Stimulated activated CD8-positive, alpha-beta memory T cell treated with anti-CD3 and anti-CD28 coated beads, Interleukin-12 subunit alpha, Interleukin-12 subunit beta, amount 100 ng/mL, for 24 hours (primary cell): ENCODE results near the gene ETV6.

Source experiments
- DNase-seq: peaks from one replicate; pipeline ENCODE4 v3.0.0-alpha.2; 2020; ENCODE audit errors: extremely low read depth

Gene ETV6

DNA sequence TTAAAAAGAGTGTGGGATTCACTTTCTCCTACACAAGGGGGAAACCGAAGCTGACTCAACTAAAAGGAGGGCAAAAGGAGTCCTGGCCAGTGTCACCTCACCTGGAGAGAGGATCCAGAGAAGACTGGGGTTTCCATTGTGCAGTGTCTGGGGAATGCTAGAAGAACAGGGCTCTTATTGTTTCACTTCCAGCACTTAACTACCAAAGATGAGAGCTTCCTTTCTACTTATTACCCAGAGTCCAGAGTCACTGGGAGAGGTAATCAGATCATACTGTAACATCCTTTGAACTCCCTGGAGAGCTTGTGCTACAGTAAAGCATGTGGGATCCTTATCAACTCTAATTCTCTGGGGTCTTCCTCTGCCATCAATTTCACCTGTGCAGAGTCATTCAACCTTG, 272.9 kb downstream of the ETV6 start:
- DNase-seq, result no peak

GRCh38 chr12:11923067-11923466, 273.6 kb downstream of the ETV6 start:
- no peak for DNase-seq

DNA sequence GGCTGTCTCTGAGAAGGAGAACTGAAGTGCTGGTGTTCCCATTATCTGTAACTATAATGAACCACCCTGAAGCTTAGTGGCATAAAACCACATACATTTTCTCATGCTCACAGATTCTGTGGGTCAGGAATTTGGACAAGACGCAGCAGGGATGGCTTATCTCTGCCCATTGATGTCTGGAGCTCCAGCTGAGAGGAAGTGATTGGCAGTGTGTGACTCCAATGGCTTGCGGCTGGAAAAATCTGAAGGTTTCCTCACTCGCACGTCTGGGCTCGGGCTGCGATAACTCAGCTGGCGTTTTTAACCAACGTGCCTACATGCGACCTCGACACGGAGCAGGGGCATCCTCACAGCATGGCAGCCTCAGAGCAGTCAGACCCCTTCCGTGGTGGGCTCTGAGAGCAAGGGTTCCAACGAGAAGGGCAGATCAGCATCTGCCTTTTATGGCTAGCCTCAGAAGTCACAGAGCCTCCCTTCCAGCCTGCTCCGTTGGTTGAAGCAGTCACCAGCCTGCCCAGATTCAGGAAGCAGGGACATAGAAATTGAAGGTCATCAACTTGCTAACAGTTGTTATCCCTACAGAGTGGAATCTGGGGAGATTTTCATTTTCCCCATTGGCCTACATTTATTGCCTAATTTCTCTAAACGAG, 277.9 kb downstream of the ETV6 start:
- DNase-seq, result no peak

DNA sequence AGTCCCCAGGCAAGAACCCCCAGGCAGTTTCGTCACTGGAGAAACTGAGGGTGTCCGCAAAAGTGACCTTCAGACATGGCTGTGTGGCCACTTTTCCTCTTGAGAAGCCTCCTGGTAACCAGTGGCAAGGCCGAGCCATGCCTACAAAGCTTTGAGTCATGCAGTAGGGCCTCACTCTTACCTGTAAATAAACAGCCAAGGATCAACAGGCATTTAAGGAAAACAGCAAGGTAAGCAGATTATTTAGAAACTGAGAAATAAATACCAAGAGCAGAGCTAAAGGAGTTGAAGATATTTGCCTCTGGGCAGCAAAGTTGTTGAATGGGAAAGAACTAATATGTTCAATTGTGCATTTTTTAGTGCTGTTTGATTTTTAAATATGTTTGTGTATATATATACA, 280.2 kb downstream of the ETV6 start:
- DNase-seq, result no peak

- DNase-seq, result no peak
Measured at GRCh38 chr12:11939223-11939622, 289.7 kb downstream of the ETV6 start.

DNA sequence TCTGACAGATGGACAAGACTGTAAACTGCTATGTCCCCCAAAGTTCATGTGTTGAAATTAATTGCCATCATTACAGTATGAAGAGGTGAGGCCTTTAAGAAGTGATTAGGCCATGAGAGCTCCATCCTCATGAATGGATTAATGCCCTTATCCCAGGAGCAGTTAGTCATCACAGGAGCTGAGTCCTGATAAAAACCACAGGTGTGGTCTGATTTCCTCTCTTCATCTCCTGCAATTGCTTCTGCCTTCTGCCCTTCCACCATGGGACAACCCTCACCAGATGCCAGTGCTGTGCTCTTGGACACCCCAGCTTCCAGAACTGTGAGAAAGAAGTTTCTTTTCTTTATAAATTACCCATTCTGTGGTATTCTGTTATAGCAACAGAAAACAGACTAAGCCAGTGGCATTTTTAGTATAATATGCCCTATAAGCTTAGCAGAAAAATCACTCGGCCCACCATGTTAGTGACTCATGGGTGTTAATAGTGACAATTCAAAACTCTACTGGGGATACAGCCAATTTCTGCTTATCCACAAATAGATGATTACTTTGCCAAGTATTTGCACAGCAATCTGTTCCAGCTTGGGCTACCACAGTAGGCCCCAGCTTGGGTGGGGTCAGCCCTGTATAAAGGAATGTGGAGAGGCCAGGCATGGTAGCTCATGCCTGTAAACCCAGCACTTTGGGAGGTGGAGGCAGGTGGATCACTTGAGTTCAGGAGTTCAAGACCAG, 292.3 kb downstream of the ETV6 start:
- no peak for DNase-seq

DNA sequence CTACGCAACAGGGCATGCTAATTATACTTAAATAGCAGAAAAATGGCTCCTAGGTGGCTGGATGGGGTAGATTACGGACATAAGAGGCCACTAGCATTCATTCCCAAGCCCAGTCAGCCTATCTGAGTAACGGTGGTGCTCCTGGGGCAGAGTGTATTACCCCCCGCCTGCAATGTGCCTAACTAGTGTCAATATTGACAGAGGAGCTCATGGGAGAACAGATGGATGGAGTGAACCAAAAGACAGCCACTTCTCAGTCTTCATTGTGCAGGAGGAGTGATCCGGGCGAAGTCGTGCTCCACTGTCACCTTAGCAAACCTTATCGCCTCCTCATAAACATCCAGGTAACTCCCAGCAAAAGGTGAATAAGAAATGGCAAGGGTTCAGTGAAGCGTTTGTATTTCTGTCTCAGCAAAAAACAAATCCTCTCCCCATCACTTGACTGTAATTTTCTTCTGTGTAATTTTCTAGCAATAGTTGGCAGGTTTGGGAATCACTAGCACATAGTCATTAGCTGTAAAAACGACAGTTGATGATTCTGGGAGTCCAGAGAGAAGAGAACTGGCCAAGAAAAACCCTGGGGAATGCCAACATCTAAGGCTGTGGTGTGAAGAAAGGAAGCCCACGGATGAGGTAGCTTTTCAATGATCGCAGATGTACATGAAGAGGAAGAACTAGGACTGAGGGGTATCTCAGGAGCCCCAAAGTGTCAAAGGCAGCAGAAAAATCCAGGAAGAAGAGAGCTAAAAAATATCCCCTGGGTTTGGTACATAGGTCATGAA, 294.6 kb downstream of the ETV6 start:
- no peak for DNase-seq
